Upper lobe of left lung (tissue), 4 donors: ENCODE data around the gene TMX2.

Source experiments
- EP300 ChIP-seq, 4 donors: sonication (generic); formaldehyde crosslinking; IDR thresholded peaks; one replicate each; pipeline ENCODE4 v1.5.1; 2017; ENCODE audit warnings: antibody characterized with exemption in 4 of 4, control low read depth in 2 of 4
- POLR2A ChIP-seq, 4 donors: fragments of 450-650 bp; IDR thresholded peaks; one replicate each; pipeline ENCODE4 v1.5.1; 2016 to 2017; ENCODE audit warnings: antibody characterized with exemption in 4 of 4, mild to moderate bottlenecking in 2 of 4
- POLR2AphosphoS5 ChIP-seq, 2 donors: sonication (generic); formaldehyde crosslinking; IDR thresholded peaks; one replicate each; pipeline ENCODE4 v1.5.1; 2017; ENCODE audit warnings: antibody characterized with exemption in 2 of 2
- TF ChIP-seq, protein P1 (sequence below), 6 experiments: fragments of 450-650 bp in 4 of 6; fragments of 200-600 bp in 2 of 6; sonication (generic) in 2 of 6; IDR thresholded peaks; one replicate each; pipeline ENCODE4 v1.5.1; 2016 to 2019; ENCODE audit warnings: antibody characterized with exemption in 6 of 6

DNA sequence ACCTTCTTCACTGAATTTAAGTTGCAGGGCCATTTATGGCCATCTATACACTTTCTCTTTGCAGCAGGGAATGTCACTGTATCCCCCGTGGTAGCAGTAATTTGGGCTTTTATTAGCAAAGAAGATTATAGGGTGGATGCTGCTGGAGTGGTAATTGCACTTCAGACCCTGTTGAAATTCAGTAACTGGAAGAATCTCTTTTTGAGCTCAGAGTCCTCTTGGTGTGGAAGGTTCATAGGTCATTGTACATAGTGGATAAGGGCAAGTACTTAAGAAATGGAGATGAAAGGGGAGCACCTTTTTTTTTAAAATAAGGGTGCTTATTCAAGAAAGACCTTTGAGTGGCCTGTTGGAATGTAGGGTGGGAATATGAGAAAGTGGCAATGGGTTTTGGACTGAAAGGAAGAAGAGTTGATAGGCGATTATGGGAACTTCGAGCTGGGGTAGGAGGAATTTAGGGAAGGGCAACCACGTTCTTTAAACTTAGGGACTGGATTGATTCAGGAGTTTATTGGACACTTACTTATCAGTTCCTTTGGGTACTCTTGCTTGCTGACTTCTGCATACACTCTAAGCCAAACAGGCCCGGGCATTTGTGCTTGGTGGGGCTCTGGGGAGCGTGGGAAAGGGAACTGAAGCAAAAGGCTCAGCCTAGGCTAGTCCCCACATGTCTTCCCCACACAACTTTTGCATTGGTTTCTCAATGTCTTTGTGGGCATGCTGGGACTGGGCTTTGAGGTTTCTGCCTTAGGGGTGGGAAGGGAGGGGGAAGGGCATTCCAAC lies 75.7 kb downstream of the TMX2 start:
- TF ChIP-seq, protein P1, sequence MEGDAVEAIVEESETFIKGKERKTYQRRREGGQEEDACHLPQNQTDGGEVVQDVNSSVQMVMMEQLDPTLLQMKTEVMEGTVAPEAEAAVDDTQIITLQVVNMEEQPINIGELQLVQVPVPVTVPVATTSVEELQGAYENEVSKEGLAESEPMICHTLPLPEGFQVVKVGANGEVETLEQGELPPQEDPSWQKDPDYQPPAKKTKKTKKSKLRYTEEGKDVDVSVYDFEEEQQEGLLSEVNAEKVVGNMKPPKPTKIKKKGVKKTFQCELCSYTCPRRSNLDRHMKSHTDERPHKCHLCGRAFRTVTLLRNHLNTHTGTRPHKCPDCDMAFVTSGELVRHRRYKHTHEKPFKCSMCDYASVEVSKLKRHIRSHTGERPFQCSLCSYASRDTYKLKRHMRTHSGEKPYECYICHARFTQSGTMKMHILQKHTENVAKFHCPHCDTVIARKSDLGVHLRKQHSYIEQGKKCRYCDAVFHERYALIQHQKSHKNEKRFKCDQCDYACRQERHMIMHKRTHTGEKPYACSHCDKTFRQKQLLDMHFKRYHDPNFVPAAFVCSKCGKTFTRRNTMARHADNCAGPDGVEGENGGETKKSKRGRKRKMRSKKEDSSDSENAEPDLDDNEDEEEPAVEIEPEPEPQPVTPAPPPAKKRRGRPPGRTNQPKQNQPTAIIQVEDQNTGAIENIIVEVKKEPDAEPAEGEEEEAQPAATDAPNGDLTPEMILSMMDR (IDR thresholded peaks at IDR 0.05): no peak
- TF ChIP-seq POLR2A (IDR thresholded peaks at IDR 0.05) (no peak), POLR2AphosphoS5 (IDR thresholded peaks at IDR 0.05) (no peak), EP300 (IDR thresholded peaks at IDR 0.05) (no peak)
